ENCODE results near the gene SLC39A5.
A peak's percentile ranks its signal among the peaks of the same experiment; 100 is the strongest.

DNA sequence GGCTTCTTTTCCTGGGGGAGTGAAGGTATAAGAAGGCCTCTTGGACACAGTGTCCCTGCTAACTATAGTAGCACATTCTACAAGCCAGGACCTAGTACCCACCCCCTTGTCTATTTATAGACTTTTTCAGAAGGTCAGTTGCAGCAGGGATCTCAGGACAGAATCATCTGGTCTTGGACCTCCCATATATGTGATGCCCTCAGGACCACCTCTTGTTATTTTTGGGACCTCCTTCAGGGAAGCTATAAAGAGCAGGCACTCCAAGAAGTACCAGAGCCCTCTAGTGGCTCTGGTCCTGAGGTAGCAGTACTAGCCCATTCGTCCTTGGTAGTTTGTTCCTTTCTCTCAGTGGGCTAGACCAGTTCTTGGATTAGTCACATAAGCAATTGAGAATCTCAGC lies 41.2 kb downstream of the SLC39A5 start:
- TF ChIP-seq, protein P1, sequence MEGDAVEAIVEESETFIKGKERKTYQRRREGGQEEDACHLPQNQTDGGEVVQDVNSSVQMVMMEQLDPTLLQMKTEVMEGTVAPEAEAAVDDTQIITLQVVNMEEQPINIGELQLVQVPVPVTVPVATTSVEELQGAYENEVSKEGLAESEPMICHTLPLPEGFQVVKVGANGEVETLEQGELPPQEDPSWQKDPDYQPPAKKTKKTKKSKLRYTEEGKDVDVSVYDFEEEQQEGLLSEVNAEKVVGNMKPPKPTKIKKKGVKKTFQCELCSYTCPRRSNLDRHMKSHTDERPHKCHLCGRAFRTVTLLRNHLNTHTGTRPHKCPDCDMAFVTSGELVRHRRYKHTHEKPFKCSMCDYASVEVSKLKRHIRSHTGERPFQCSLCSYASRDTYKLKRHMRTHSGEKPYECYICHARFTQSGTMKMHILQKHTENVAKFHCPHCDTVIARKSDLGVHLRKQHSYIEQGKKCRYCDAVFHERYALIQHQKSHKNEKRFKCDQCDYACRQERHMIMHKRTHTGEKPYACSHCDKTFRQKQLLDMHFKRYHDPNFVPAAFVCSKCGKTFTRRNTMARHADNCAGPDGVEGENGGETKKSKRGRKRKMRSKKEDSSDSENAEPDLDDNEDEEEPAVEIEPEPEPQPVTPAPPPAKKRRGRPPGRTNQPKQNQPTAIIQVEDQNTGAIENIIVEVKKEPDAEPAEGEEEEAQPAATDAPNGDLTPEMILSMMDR (IDR thresholded peaks at IDR 0.05), result peak in 3 of 7 experiments; percentile 21 to 31 (median 29)
- no peak for TF ChIP-seq POLR2A (IDR thresholded peaks at IDR 0.05)
